AG10803 (cell line): ENCODE measurements around the gene GULP1.
"Not testable (repeated sequence)": the region's sequence is repeated elsewhere in the genome, so short reads cannot be mapped to it uniquely, and the experiment has no call there.

Experiments
- DNase-seq: peaks from one replicate; pipeline ENCODE4 v3.0.0; 2010; ENCODE audit warnings: low read depth
- H3K4me3 ChIP-seq: 2 replicates; pipeline ENCODE4 v1.5.1; 2011; ENCODE audit warnings: mild to moderate bottlenecking, low read length, control low read depth
- CTCF ChIP-seq: conservative IDR thresholded peaks from 2 replicates; pipeline ENCODE4 v1.5.1; 2011; ENCODE audit warnings: mild to moderate bottlenecking, low read length, control low read depth, inconsistent platforms

GULP1 gene

GRCh38 chr2:188449561-188449960 is 157.9 kb downstream of the GULP1 start:
- TF ChIP-seq CTCF = no peak
- no peak overlapping the region for H3K4me3 ChIP-seq
- DNase-seq = no peak

GRCh38 chr2:188449971-188450370 is 158.3 kb downstream of the GULP1 start:
- no peak overlapping the region for H3K4me3 ChIP-seq
- no peak for TF ChIP-seq CTCF
- no peak for DNase-seq

GRCh38 chr2:188450732-188451483 is 159.2 kb downstream of the GULP1 start:
- peak; percentile 56 for DNase-seq
- no peak for TF ChIP-seq CTCF
- no peak overlapping the region for H3K4me3 ChIP-seq

GRCh38 chr2:188452084-188452483 is 160.4 kb downstream of the GULP1 start:
- no peak for DNase-seq
- H3K4me3 ChIP-seq = no peak overlapping the region
- TF ChIP-seq CTCF = no peak

- TF ChIP-seq CTCF = no peak; the same call in 1 of the 2 replicates
- no peak overlapping the region for H3K4me3 ChIP-seq
- DNase-seq = no peak
These were observed 164.6 kb downstream of the GULP1 start for GRCh38 chr2:188456114-188456909.

- H3K4me3 ChIP-seq = no peak overlapping the region
- TF ChIP-seq CTCF = no peak
- no peak for DNase-seq
These were observed 167.4 kb downstream of the GULP1 start for GRCh38 chr2:188459061-188459460.

- H3K4me3 ChIP-seq, DNase-seq: not testable (repeated sequence)
These were observed 174.4 kb downstream of the GULP1 start for GRCh38 chr2:188466078-188466477.
